Omental fat pad (tissue), 4 donors: ENCODE data around the gene GDPD5. TPM values are rescaled to one million over a fixed set of nuclear protein-coding genes. Genes with fewer than 3 reads are reported as not detected.

ENCODE experiments used
- ATAC-seq: fragments of 150-250 bp; one replicate; pipeline ENCODE4 v1.9.1; 2016; ENCODE audit warnings: mild to moderate bottlenecking, moderate library complexity; ENCODE audit not compliant: low FRiP score
- DNase-seq: peaks from one replicate; pipeline ENCODE4 v3.0.0-alpha.2; 2019; ENCODE audit warnings: low spot score
- CTCF ChIP-seq, 3 donors: fragments of 450-650 bp; IDR thresholded peaks; one replicate each; pipeline ENCODE4 v1.5.1; 2016 to 2017; ENCODE audit warnings: antibody characterized with exemption in 3 of 3, mild to moderate bottlenecking in 3 of 3, moderate library complexity in 2 of 3
- total RNA-seq, 4 donors: library from RNA; depleted of rRNA; stranded (reverse); fragments of >200 nt; gene quantifications; one replicate each; pipeline ENCODE4 v1.1.0, GENCODE V29; 2016

Gene GDPD5
- total RNA-seq, 4 donors from 2014 or later = 23.6 to 34.7 (median 31.7) TPM

- no peak for TF ChIP-seq CTCF (IDR thresholded peaks at IDR 0.05)
- no peak for ATAC-seq
- no peak for DNase-seq
Observed at GRCh38 chr11:75518771-75519653, 6.7 kb downstream of the GDPD5 start.

GRCh38 chr11:75518204-75518549, 7.6 kb downstream of the GDPD5 start:
- ATAC-seq = no peak
- TF ChIP-seq CTCF (IDR thresholded peaks at IDR 0.05) = no peak
- no peak for DNase-seq

- DNase-seq (no peak), ATAC-seq (no peak)
- TF ChIP-seq CTCF (IDR thresholded peaks at IDR 0.05) = no peak
Observed at GRCh38 chr11:75516886-75517285, 8.9 kb downstream of the GDPD5 start.

- TF ChIP-seq CTCF (IDR thresholded peaks at IDR 0.05) = no peak
- DNase-seq (no peak), ATAC-seq (no peak)
Observed at GRCh38 chr11:75516140-75516539, 9.6 kb downstream of the GDPD5 start.

- ATAC-seq (no peak), DNase-seq (no peak)
- no peak for TF ChIP-seq CTCF (IDR thresholded peaks at IDR 0.05)
Observed at GRCh38 chr11:75514596-75514995, 11.1 kb downstream of the GDPD5 start.

- DNase-seq (no peak), ATAC-seq (no peak)
- TF ChIP-seq CTCF (IDR thresholded peaks at IDR 0.05) = no peak
Observed at GRCh38 chr11:75513250-75513649, 12.5 kb downstream of the GDPD5 start.

- TF ChIP-seq CTCF (IDR thresholded peaks at IDR 0.05) = no peak
- DNase-seq (no peak), ATAC-seq (no peak)
Observed at GRCh38 chr11:75510723-75511019, 15.1 kb downstream of the GDPD5 start.
